PC-3 (cell line): ENCODE results near the gene CCDC8. TPM values are rescaled to one million over a fixed set of nuclear protein-coding genes. Genes with fewer than 3 reads are reported as not detected.

Source experiments
- ATAC-seq: fragments of 200-7000 bp; cut with Tn5 transposase; 2 replicates; pipeline ENCODE4 v1.9.1; 2020; ENCODE audit warnings: mild to moderate bottlenecking, moderate library complexity
- BruUV-seq: library from RNA; stranded (reverse); fragments of 400-500 nt; replicated peaks from 2 replicates; lab custom pipeline; 2021; lab: Mats Ljungman, UMichigan
- CTCF ChIA-PET: fragments of 300-600 bp; sonication (Branson Sonifier 250); formaldehyde crosslinking; loops from one replicate; lab custom pipeline; 2022; ENCODE audit warnings: antibody characterized with exemption; lab: Charles Lee
- POLR2A ChIA-PET: fragments of 300-600 bp; sonication (Branson Sonifier 250); formaldehyde crosslinking; loops from one replicate; lab custom pipeline; 2022; ENCODE audit warnings: antibody characterized with exemption; ENCODE audit not compliant: unreplicated experiment; lab: Charles Lee
- DNase-seq: peaks from one replicate; pipeline ENCODE4 v3.0.0-alpha.2; 2015
- H2AFZ ChIP-seq: fragments of 300-600 bp; sonication (generic); 2 replicates; pipeline ENCODE4 v1.6.0; 2016; ENCODE audit warnings: antibody characterized with exemption, low read length
- H3F3A ChIP-seq: fragments of 300-600 bp; sonication (generic); one replicate; pipeline ENCODE4 v1.6.0; 2017; ENCODE audit warnings: antibody characterized with exemption, low read length, control low read depth, mild to moderate bottlenecking; ENCODE audit not compliant: unreplicated experiment
- H3K27ac ChIP-seq: fragments of 300-600 bp; sonication (generic); 2 replicates; pipeline ENCODE4 v1.5.1; 2016; ENCODE audit warnings: mild to moderate bottlenecking, low read length
- H3K27me3 ChIP-seq: fragments of 300-600 bp; sonication (generic); 2 replicates; pipeline ENCODE4 v1.6.1; 2016; ENCODE audit warnings: low read length, mixed read lengths
- H3K36me3 ChIP-seq: fragments of 300-600 bp; sonication (generic); 2 replicates; pipeline ENCODE4 v1.6.1; 2016; ENCODE audit warnings: low read depth, mixed run types, low read length, mixed read lengths
- H3K4me1 ChIP-seq: fragments of 300-600 bp; sonication (generic); 2 replicates; pipeline ENCODE4 v1.5.1; 2016; ENCODE audit warnings: low read length; ENCODE audit not compliant: insufficient read depth
- H3K4me2 ChIP-seq: fragments of 300-600 bp; sonication (generic); 2 replicates; pipeline ENCODE4 v1.6.0; 2016; ENCODE audit warnings: low read length
- H3K4me3 ChIP-seq: fragments of 300-600 bp; sonication (generic); 2 replicates; pipeline ENCODE4 v1.5.1; 2016; ENCODE audit warnings: mild to moderate bottlenecking, low read length, mixed read lengths
- H3K79me2 ChIP-seq: fragments of 300-600 bp; sonication (generic); 2 replicates; pipeline ENCODE4 v1.6.1; 2017; ENCODE audit warnings: low read length, mixed read lengths
- H3K9ac ChIP-seq: fragments of 300-600 bp; sonication (generic); 2 replicates; pipeline ENCODE4 v1.6.0; 2016; ENCODE audit warnings: mild to moderate bottlenecking, low read length
- H3K9me2 ChIP-seq: fragments of 300-600 bp; sonication (generic); replicated peaks from 2 replicates; pipeline ENCODE4 v1.6.1; 2016; ENCODE audit warnings: mixed run types, low read length, mixed read lengths
- H3K9me3 ChIP-seq: fragments of 300-600 bp; sonication (generic); 2 replicates; pipeline ENCODE4 v1.6.1; 2016; ENCODE audit warnings: low read length, mixed read lengths
- H4K20me1 ChIP-seq: fragments of 300-600 bp; sonication (generic); 2 replicates; pipeline ENCODE4 v1.6.1; 2016; ENCODE audit warnings: low read length, mixed read lengths
- CTCF ChIP-seq: fragments of 300-600 bp; sonication (generic); conservative IDR thresholded peaks from 2 replicates; pipeline ENCODE4 v1.5.1; 2017; ENCODE audit warnings: antibody characterized with exemption, low read depth, mild to moderate bottlenecking, low read length
- EZH2 ChIP-seq: fragments of 300-600 bp; sonication (generic); IDR thresholded peaks from one replicate; pipeline ENCODE4 v1.6.1; 2017; ENCODE audit warnings: antibody characterized with exemption, mild to moderate bottlenecking, low read length; ENCODE audit not compliant: unreplicated experiment
- EZH2phosphoT487 ChIP-seq: fragments of 300-600 bp; sonication (generic); IDR thresholded peaks from 2 replicates; pipeline ENCODE4 v1.6.1; 2018; ENCODE audit warnings: mild to moderate bottlenecking, antibody characterized with exemption, low read length, borderline replicate concordance
- intact Hi-C: fragments of 100-400 bp; cut with micrococcal nuclease; formaldehyde crosslinking; loops from 2 replicates; pipeline ENCODE4 v1.9.0; 2023
- total RNA-seq: library from RNA; depleted of rRNA; stranded (reverse); fragments of >200 nt; gene quantifications from 2 replicates; pipeline ENCODE4 v1.2.3, GENCODE V29; 2014

Gene CCDC8
- total RNA-seq, 1 experiment from 2014 or later = not detected

DNA sequence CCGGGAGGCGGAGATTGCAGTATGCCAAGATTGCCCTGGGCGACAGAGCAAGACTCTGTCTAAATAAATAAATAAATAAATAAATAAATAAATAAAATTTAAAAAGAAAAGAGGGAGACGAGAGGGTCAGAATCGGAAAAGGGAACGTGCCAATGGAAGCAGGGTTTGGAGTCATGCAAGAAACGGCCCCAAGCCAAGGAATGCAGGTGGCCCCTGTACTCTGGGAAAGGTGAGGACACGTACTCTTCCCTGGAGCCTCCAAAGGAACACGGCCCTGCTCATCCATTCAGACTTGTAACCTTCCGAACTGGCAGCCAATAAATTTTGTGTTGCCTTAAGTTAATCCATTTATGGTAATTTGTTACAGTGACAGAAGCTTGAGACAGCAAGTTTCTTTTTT is 35.2 kb upstream of the CCDC8 start:
- H3K4me1 ChIP-seq = no peaks in the 10 kb centered on the region
- no peaks in the 10 kb centered on the region for H3K27me3 ChIP-seq
- no peak overlapping the region for H2AFZ ChIP-seq
- no peaks in the 10 kb centered on the region for H3F3A ChIP-seq
- H3K9me2 ChIP-seq = no peaks in the 10 kb centered on the region
- no TSS peak for BruUV-seq
- no peak overlapping the region for H3K4me2 ChIP-seq
- H3K36me3 ChIP-seq = no peaks in the 10 kb centered on the region
- POLR2A ChIA-PET = no interaction called here
- no peak for DNase-seq
- H3K9ac ChIP-seq = no peak overlapping the region
- TF ChIP-seq CTCF (no peak), EZH2phosphoT487 (no peak), EZH2 (no peak)
- H4K20me1 ChIP-seq = no peaks in the 10 kb centered on the region
- no peaks in the 10 kb centered on the region for H3K79me2 ChIP-seq
- intact Hi-C loops = no loop called here
- no peak overlapping the region for H3K27ac ChIP-seq
- CTCF ChIA-PET = interaction anchor here (0.7 kb wide), 1 partner anchor 110 kb away, joined by 3 read pairs; no protein-coding TSS in a partner anchor
- no peaks in the 10 kb centered on the region for H3K9me3 ChIP-seq
- ATAC-seq = no peak
- H3K4me3 ChIP-seq = no peak overlapping the region

DNA sequence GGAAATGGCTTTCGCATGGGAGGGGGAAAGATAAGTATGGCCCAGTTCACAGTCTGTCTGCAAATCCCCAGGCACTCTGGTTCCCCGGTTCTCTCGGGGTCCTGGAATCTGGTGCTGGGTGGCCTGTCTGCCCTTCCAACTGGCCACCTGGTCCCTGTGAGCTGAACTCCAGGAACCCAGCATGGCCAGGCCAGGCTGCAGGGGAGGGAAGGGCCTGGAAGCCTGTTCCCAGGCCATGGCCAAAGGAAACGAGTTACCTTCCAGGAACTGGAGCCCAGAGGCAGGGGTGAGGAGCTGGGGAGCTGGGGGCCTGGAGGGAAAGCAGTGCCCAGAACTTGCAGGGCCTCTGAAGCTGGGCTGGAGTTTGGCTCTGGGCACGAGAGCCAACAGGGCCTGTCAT is 34.5 kb upstream of the CCDC8 start:
- Histone ChIP-seq H3K79me2 (no peaks in the 10 kb centered on the region), H3K27me3 (no peaks in the 10 kb centered on the region), H4K20me1 (no peaks in the 10 kb centered on the region), H3K9me2 (no peaks in the 10 kb centered on the region), H3K9me3 (no peaks in the 10 kb centered on the region), H3K4me3 (no peak overlapping the region), H3K4me2 (no peak overlapping the region), H3K4me1 (peaks cover 5% of the 10 kb centered on the region; the same call in 1 of the 2 replicates), H3K36me3 (no peaks in the 10 kb centered on the region), H3F3A (no peaks in the 10 kb centered on the region), H3K27ac (no peak overlapping the region), H2AFZ (no peak overlapping the region), H3K9ac (no peak overlapping the region)
- ChIA-PET CTCF (no interaction called here), POLR2A (no interaction called here)
- ATAC-seq = no peak
- intact Hi-C loops = no loop called here
- BruUV-seq = no TSS peak
- DNase-seq = no peak
- no peak for TF ChIP-seq EZH2
- TF ChIP-seq EZH2phosphoT487 = no peak
- TF ChIP-seq CTCF = no peak

DNA sequence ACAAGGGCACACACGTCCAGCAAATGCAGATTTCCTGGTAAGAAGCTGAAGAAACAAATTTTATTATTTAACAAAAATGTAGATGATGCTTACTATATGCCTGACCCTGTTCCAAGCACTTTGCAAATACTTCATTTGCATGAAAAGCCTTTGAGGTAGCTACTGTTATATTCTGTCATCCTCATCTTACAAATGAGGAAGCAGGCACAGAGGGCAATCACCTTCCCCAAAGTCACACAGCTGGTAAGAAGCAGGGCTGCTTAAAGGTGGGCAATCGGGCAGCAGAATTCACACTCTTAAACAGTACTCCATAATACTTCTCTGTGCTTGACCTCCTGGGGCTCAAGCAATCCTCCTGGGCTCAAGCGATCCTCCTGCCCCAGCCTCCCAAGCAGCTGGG is 33.6 kb upstream of the CCDC8 start:
- Histone ChIP-seq H3F3A (no peaks in the 10 kb centered on the region), H2AFZ (no peak overlapping the region), H3K36me3 (no peaks in the 10 kb centered on the region), H3K79me2 (no peaks in the 10 kb centered on the region), H4K20me1 (no peaks in the 10 kb centered on the region), H3K27ac (no peak overlapping the region), H3K4me1 (peaks cover 6% of the 10 kb centered on the region; the same call in 1 of the 2 replicates), H3K9ac (no peak overlapping the region), H3K4me2 (no peak overlapping the region), H3K27me3 (no peaks in the 10 kb centered on the region), H3K9me2 (no peaks in the 10 kb centered on the region), H3K4me3 (no peak overlapping the region), H3K9me3 (no peaks in the 10 kb centered on the region)
- ATAC-seq (no peak), DNase-seq (no peak)
- TF ChIP-seq CTCF = no peak
- TF ChIP-seq EZH2phosphoT487 = no peak
- TF ChIP-seq EZH2 = no peak
- intact Hi-C loops = no loop called here
- POLR2A ChIA-PET = no interaction called here
- CTCF ChIA-PET = no interaction called here
- BruUV-seq = no TSS peak
